HG03097 (cell line): ENCODE results near the gene CGB5.
"Not testable (repeated sequence)": the region's sequence is repeated elsewhere in the genome, so short reads cannot be mapped to it uniquely, and the experiment has no call there.

Experiments used
- ATAC-seq: cut with Tn5 transposase; IDR thresholded peaks from one replicate; pipeline ENCODE4 v1.9.1; 2021; ENCODE audit not compliant: unreplicated experiment, low FRiP score

CGB5 gene

DNA sequence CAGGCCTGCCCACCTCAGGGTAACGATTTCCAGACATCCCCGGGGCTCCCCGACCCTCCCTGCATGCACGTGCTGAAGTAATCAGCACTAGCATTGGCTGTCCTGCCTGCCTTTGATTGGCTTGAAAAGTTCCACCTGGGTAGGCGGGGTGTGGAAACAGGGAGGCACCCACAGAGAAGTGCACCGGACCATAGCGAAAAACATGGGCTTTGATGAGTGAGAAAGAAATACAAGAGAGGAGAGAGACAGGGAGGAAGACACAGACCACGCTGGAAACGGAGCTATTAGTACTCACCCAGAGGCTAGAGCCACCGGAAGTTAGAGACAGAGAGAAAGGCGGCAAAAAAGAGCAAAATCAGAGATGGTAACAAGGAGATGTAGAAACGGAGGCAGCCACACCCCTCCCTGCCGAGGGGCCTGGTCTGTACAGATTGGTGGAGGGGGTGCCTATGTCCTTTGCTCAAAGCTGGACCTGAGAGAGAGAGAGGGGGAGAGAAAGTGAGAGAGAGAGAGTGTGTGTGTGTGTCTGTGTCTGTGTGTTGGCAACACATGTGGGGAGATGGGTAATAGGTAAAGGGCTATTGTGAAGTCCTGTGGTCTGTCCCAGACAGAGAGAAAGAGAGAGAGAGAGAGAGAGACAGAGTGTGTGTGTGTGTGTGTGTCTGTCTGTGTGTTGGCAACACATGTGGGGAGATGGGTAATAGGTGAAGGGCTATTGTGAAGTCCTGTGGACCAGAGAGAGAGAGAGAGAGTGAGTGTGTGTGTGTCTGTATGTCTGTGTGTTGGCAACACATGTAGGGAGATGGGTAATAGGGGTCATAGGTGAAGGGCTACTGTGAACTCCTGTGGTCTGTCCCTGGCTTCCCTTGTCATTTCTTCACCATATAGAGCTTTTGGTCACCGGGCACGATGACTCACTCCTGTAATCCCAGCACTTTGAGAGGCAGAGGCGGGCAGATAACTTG is 22.4 kb upstream of the CGB5 start:
- ATAC-seq = no peak

DNA sequence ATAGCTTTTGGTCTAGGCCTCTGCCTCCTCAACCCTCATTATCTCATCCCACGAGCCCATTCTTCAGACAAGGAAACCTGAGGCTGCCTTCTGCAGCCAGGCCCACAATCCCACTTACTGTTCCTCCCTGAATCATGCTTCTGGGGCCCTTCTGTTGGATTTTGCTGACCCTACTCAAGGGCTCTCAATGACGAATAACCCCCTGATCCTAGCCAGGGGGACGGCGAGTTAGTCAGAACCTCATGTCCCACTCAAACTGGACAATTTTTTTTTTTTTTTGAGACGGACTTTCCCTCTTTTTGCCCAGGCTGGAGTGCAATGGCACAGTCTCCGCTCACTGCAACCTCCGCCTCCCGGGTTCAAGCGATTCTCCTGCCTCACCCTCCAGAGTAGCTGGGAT is 21.5 kb upstream of the CGB5 start:
- ATAC-seq = no peak

GRCh38 chr19:49024233-49024632 is 19.4 kb upstream of the CGB5 start, which contains the start of gene CGB3:
CGB3 (minus strand) TSS chr19:49024333; CDS start chr19:49023971, 362 bp downstream.
- not testable (repeated sequence) for ATAC-seq

- ATAC-seq = not testable (repeated sequence)
These were observed 18.6 kb upstream of the CGB5 start for GRCh38 chr19:49025088-49025487.

GRCh38 chr19:49025599-49025998 is 18.0 kb upstream of the CGB5 start:
- not testable (repeated sequence) for ATAC-seq

DNA sequence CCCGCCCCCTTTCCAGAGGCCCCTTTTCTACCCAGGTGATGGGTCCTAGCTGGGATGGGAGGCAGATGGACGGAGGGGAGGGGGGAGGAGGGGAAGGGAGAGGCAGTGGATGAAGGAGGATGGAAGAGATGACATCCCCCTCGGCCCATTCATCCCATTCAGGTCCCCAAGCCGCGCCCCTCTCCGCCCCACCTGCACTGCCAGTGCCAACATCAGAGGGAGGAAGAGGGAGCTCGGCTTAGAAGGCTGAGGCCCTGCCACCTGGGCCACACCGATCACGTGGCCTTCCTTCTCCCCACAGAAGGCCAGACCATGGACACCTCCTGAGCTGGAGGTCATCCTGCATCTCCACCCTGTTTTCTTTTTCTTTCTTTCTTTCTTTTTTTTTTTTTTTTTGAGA is 15.0 kb upstream of the CGB5 start:
- not testable (repeated sequence) for ATAC-seq

GRCh38 chr19:49029749-49030148 is 13.9 kb upstream of the CGB5 start:
- ATAC-seq = not testable (repeated sequence)

DNA sequence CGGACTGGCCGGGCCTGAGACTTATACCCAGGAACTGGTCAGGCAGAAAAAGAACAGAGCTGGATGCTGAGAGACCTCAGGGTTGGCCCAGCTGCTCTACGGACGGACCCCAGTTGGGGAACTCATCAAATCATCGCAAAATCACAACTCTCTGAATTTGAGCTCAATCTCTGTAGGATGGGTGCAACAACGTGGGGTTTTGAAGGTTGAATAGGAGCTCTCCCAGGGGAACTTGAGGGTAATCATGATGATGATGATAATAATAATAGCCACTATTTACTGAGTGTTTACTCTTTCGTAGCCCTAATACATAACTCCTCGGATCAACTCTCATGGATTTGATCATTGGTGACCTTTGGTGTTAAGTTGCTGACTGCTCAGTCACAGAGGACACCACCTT is 13.3 kb upstream of the CGB5 start:
- not testable (repeated sequence) for ATAC-seq

GRCh38 chr19:49031642-49032301 is 11.9 kb upstream of the CGB5 start, which contains the start of gene CGB2:
CGB2 (plus strand) TSS chr19:49031890; CDS start chr19:49032096, 206 bp downstream.
- ATAC-seq = not testable (repeated sequence)

DNA sequence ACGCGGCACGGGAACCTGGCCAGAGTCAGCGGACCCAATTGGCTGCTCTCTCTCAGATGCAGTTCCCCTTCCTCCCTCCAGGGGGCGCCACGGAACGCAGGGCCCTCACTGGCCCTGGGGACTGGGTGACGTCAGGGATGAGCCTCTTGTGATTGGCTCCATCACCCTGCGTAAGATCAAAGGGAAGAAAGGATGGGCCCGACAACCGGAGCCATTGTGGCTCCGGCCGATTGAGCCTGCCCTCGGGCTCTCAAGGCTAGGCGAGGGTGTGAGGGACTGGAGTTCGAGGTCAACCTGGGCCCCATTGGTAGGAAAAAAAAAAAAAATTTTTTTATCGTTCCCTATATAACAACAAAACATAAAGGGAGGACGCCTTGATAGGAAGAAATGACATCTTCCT is 6.8 kb upstream of the CGB5 start, which contains the start of gene CGB1:
CGB1 (minus strand) TSS at position 81 of the 400 bp plus-strand sequence. CDS start 184 bp downstream, outside the sequence.
- ATAC-seq = not testable (repeated sequence)

DNA sequence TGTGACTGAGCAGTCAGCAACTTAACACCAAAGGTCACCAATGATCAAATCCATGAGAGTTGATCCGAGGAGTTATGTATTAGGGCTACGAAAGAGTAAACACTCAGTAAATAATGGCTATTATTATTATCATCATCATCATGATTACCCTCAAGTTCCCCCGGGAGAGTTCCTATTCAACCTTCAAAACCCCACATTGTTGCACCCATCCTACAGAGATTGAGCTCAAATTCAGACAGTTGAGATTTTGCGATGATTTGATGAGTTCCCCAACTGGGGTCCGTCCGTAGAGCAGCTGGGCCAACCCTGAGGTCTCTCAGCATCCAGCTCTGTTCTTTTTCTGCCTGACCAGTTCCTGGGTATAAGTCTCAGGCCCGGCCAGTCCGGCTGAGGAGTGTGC is 5.5 kb upstream of the CGB5 start:
- not testable (repeated sequence) for ATAC-seq

DNA sequence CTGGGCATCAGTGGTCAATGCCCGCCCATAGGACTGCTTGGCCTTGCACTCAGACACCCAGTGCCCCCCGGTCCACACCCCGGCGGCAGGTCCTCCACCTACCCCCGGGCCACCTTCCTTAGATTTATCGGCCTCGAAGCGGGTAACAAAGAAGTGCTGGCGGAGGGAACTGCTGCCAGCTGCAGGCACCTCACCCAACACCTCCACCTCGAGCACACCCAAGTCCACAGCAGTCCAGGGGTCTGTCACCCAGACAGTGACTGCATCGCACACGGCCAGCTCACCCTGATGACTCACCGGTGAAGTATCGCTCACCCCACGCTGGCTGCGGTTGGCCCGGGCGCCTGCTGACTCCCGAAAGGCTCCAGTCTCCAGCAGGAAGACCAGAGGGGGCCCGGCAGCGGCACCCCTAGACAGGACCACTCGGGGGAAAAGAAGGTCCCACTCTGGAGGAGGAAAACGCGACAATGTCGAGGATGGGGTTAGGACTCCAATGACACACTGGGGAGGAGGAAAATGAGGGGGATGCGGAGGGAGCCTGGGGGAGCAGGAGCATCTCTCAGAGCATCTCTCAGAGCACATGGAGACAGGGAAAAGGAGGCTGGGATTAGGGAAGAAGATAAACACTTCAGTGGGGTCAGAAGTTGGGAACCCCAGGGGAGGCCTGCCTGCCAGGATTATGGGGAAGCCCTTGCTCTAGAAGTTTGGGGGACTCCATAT is 4.9 kb upstream of the CGB5 start:
- ATAC-seq = not testable (repeated sequence)

- ATAC-seq = not testable (repeated sequence)
These were observed 3.9 kb upstream of the CGB5 start for GRCh38 chr19:49039736-49040135.

- ATAC-seq = no peak
These were observed 1.5 kb upstream of the CGB5 start for GRCh38 chr19:49042177-49042576.

- ATAC-seq = not testable (repeated sequence)
These were observed 982 bp upstream of the CGB5 start for GRCh38 chr19:49042666-49043065.

- ATAC-seq = not testable (repeated sequence)
These were observed 5.4 kb downstream of the CGB5 start, which contains the start of gene CGB8 for GRCh38 chr19:49049011-49049410. CGB8 (minus strand) TSS chr19:49049111; CDS start chr19:49048739, 372 bp downstream.

- not testable (repeated sequence) for ATAC-seq
These were observed 6.2 kb downstream of the CGB5 start for GRCh38 chr19:49049834-49050233.

GRCh38 chr19:49050376-49051033 is 6.9 kb downstream of the CGB5 start:
- ATAC-seq = not testable (repeated sequence)

DNA sequence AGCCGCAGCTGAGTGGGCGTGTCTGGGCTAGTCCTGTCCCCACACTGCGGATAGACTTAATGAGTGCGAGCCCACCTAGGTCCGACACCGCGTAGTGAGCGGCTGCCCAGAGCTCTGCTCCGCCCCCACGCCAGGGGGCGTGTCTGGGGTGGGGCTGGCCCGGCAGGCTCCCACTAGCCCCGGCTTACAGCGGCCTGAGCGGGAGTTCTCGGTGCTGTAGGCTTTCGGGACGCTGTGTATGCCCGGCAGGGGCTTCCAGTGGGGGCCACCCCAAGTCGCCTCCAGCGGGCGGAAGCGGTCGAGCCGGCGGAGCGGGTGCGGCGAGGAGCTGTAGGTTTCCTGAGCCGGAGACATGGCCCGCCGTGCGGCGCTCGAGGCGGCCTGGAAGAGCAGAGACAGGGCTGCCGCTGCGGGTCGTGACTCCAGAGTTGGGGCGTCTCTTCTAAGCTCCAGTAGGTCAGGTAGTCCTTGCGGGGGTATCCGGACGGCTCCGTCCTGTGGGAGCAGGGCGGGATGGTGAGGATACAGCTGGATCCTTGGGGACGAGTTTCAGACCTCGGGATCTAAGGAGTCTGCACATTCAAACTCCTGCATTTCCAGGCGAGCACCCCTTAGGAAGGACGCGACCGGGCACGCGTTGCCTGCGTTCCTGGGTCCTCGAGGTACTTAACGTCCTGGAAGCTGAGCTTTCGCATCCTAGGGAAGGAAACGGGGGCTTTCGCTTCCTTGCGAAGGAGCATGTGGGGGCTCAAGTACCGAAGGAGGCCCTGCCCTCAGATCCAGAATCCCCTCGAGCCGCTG is 12.7 kb downstream of the CGB5 start:
- ATAC-seq = no peak
